ENCODE data around the gene FAM151A.
"Not testable (repeated sequence)": the region's sequence is repeated elsewhere in the genome, so short reads cannot be mapped to it uniquely, and the experiment has no call there.

FAM151A gene

GRCh38 chr1:54649130-54649898 is 26.0 kb upstream of the FAM151A start:
- Mint-ChIP-seq H3K27ac (no peak overlapping the region), H3K4me1 (no peaks in the 10 kb centered on the region)
- ATAC-seq (replicated peaks), result no peak

GRCh38 chr1:54645806-54646676 is 22.7 kb upstream of the FAM151A start:
- H3K27ac Mint-ChIP-seq, result no peak overlapping the region
- ATAC-seq (replicated peaks), result no peak

More at GRCh38 chr1:54649130-54649898, 26.0 kb upstream of the FAM151A start:
- H3K9me3 Mint-ChIP-seq, result no peaks in the 10 kb centered on the region
- no peaks in the 10 kb centered on the region for H3K36me3 Mint-ChIP-seq
- peaks cover 6 to 24% of the 10 kb centered on the region in 2 donors for H3K27me3 Mint-ChIP-seq
- no peak for DNase-seq
- H3K4me3 Mint-ChIP-seq, result no peak overlapping the region

GRCh38 chr1:54643736-54644135 is 20.4 kb upstream of the FAM151A start:
- Mint-ChIP-seq H3K9me3 (peaks cover 6 to 11% of the 10 kb centered on the region in 2 donors), H3K4me1 (no peaks in the 10 kb centered on the region)
- DNase-seq, result no peak

More at GRCh38 chr1:54645806-54646676, 22.7 kb upstream of the FAM151A start:
- no peaks in the 10 kb centered on the region for H3K4me1 Mint-ChIP-seq
- peaks cover 0 to 3% of the 10 kb centered on the region in 2 donors for H3K36me3 Mint-ChIP-seq
- DNase-seq, result no peak
- H3K9me3 Mint-ChIP-seq, result peaks cover 6 to 9% of the 10 kb centered on the region in 2 donors
- H3K4me3 Mint-ChIP-seq, result no peak overlapping the region
- H3K27me3 Mint-ChIP-seq, result peaks cover 4 to 21% of the 10 kb centered on the region in 2 donors

GRCh38 chr1:54640863-54641836 is 17.8 kb upstream of the FAM151A start, which contains the start of gene MROH7:
TSS of gene MROH7 (plus strand) at chr1:54641786. CDS start at chr1:54652927, 11,141 bp downstream.
- Mint-ChIP-seq H3K9me3 (peaks cover 7 to 11% of the 10 kb centered on the region in 2 donors), H3K27ac (no peak within 1 kb of the TSS), H3K4me1 (no peaks in the 10 kb centered on the region), H3K27me3 (peaks cover 6 to 16% of the 10 kb centered on the region in 2 donors), H3K4me3 (no peak within 1 kb of the TSS), H3K36me3 (peaks cover 0 to 3% of the 10 kb centered on the region in 2 donors)
- no peak for DNase-seq
- ATAC-seq (replicated peaks), result no peak

More at GRCh38 chr1:54643736-54644135, 20.4 kb upstream of the FAM151A start:
- Mint-ChIP-seq H3K27ac (no peak overlapping the region), H3K27me3 (peaks cover 10% of the 10 kb centered on the region in 2 donors), H3K4me3 (no peak overlapping the region), H3K36me3 (peaks cover 0 to 3% of the 10 kb centered on the region in 2 donors)
- no peak for ATAC-seq (replicated peaks)

- peaks cover 0 to 3% of the 10 kb centered on the region in 2 donors for H3K36me3 Mint-ChIP-seq
- ATAC-seq (replicated peaks) (no peak), DNase-seq (no peak)
- H3K4me1 Mint-ChIP-seq, result no peaks in the 10 kb centered on the region
- H3K9me3 Mint-ChIP-seq, result peaks cover 10 to 11% of the 10 kb centered on the region in 2 donors
- no peak overlapping the region for H3K27ac Mint-ChIP-seq
- peaks cover 6 to 16% of the 10 kb centered on the region in 2 donors for H3K27me3 Mint-ChIP-seq
- H3K4me3 Mint-ChIP-seq, result no peak overlapping the region
Measured at GRCh38 chr1:54640361-54640760, 17.0 kb upstream of the FAM151A start.

GRCh38 chr1:54636461-54637446 is 13.4 kb upstream of the FAM151A start:
- peaks cover 10 to 16% of the 10 kb centered on the region in 2 donors for H3K27me3 Mint-ChIP-seq
- H3K4me3 Mint-ChIP-seq; H3K4me1 Mint-ChIP-seq; DNase-seq; H3K9me3 Mint-ChIP-seq; H3K36me3 Mint-ChIP-seq; H3K27ac Mint-ChIP-seq; ATAC-seq (replicated peaks): not testable (repeated sequence)

- H3K4me3 Mint-ChIP-seq; H3K4me1 Mint-ChIP-seq; ATAC-seq (replicated peaks); DNase-seq; H3K9me3 Mint-ChIP-seq; H3K27ac Mint-ChIP-seq; H3K36me3 Mint-ChIP-seq: not testable (repeated sequence)
- H3K27me3 Mint-ChIP-seq, result peaks cover 10 to 16% of the 10 kb centered on the region in 2 donors
Measured at GRCh38 chr1:54635804-54636203, 12.5 kb upstream of the FAM151A start.

GRCh38 chr1:54627196-54627595 is 3.9 kb upstream of the FAM151A start:
- Mint-ChIP-seq H3K9me3 (peaks cover 0 to 3% of the 10 kb centered on the region in 2 donors), H3K36me3 (no peaks in the 10 kb centered on the region), H3K4me1 (peaks cover 0 to 2% of the 10 kb centered on the region in 2 donors), H3K27me3 (peaks cover 0 to 13% of the 10 kb centered on the region in 2 donors), H3K4me3 (no peak overlapping the region), H3K27ac (no peak overlapping the region)
- ATAC-seq (replicated peaks) (no peak), DNase-seq (no peak)

- no peak overlapping the region for H3K27ac Mint-ChIP-seq
- H3K36me3 Mint-ChIP-seq, result no peaks in the 10 kb centered on the region
- peaks cover 0 to 2% of the 10 kb centered on the region in 2 donors for H3K4me1 Mint-ChIP-seq
- DNase-seq (no peak), ATAC-seq (replicated peaks) (no peak)
- H3K4me3 Mint-ChIP-seq, result no peak overlapping the region
- peaks cover 5 to 15% of the 10 kb centered on the region in 2 donors for H3K27me3 Mint-ChIP-seq
- H3K9me3 Mint-ChIP-seq, result no peaks in the 10 kb centered on the region
Measured at GRCh38 chr1:54624466-54625464, 1.4 kb upstream of the FAM151A start.

- no peak for DNase-seq
- H3K36me3 Mint-ChIP-seq, result no peaks in the 10 kb centered on the region
- H3K27me3 Mint-ChIP-seq, result peaks cover 5 to 18% of the 10 kb centered on the region in 2 donors
- ATAC-seq (replicated peaks), result no peak
- H3K4me3 Mint-ChIP-seq, result no peak overlapping the region
- no peaks in the 10 kb centered on the region for H3K9me3 Mint-ChIP-seq
- H3K27ac Mint-ChIP-seq, result peak overlapping the region; percentile 4
- peaks cover 0 to 2% of the 10 kb centered on the region in 2 donors for H3K4me1 Mint-ChIP-seq
Measured at GRCh38 chr1:54619749-54620148, 3.6 kb downstream of the FAM151A start.

- Mint-ChIP-seq H3K27ac (no peak overlapping the region), H3K27me3 (peaks cover 0 to 7% of the 10 kb centered on the region in 2 donors), H3K36me3 (no peaks in the 10 kb centered on the region), H3K4me1 (no peaks in the 10 kb centered on the region), H3K9me3 (no peaks in the 10 kb centered on the region), H3K4me3 (no peak overlapping the region)
- no peak for ATAC-seq (replicated peaks)
- no peak for DNase-seq
Measured at GRCh38 chr1:54615531-54616279, 7.6 kb downstream of the FAM151A start.
